Right lung (tissue), 5 donors: ENCODE data around the gene S100A4. TPM values are rescaled to one million over a fixed set of nuclear protein-coding genes. Genes with fewer than 3 reads are reported as not detected.
A peak's percentile ranks its signal among the peaks of the same experiment; 100 is the strongest.
"Not testable (repeated sequence)": the region's sequence is repeated elsewhere in the genome, so short reads cannot be mapped to it uniquely, and the experiment has no call there.

Source experiments
- DNase-seq, 2 donors: peaks; one replicate each; pipeline ENCODE4 v3.0.0-alpha.2; 2013
- polyA plus RNA-seq, 5 donors: library from polyadenylated mRNA; unstranded; fragments of 120-200 nt; gene quantifications; one replicate each; pipeline versions ENCODE4 v1.2.1 to v1.2.3, GENCODE V29; 2013; ENCODE audit warnings: inconsistent platforms in 1 of 5, low replicate concordance in 1 of 5; ENCODE audit not compliant: insufficient read length in 5 of 5, insufficient read depth in 1 of 5

S100A4 gene
- polyA plus RNA-seq, 5 donors = 15.9 to 32.6 (median 19.9) TPM

- DNase-seq = peak in 1 of 2 donors; percentile 82
Observed at GRCh38 chr1:153568367-153569099, 22.9 kb upstream of the S100A4 start.

GRCh38 chr1:153567621-153568366 is 22.2 kb upstream of the S100A4 start:
- no peak for DNase-seq

- peak; percentile 68 to 73 for DNase-seq
Observed at GRCh38 chr1:153566414-153567371, 21.1 kb upstream of the S100A4 start.

- DNase-seq = no peak
Observed at GRCh38 chr1:153565529-153566374, 20.1 kb upstream of the S100A4 start, which contains the start of gene S100A2. TSS of gene S100A2 (minus strand) at chr1:153565844. CDS start at chr1:153563877, 1,967 bp downstream.

GRCh38 chr1:153563991-153564390 is 18.4 kb upstream of the S100A4 start:
- DNase-seq = no peak

GRCh38 chr1:153563483-153563901 is 17.9 kb upstream of the S100A4 start:
- DNase-seq = no peak

GRCh38 chr1:153562021-153562420 is 16.4 kb upstream of the S100A4 start:
- DNase-seq = not testable (repeated sequence)

- no peak for DNase-seq
Observed at GRCh38 chr1:153561466-153561985, 15.9 kb upstream of the S100A4 start.

GRCh38 chr1:153560771-153561465 is 15.3 kb upstream of the S100A4 start:
- DNase-seq = peak in 1 of 2 donors; percentile 39

GRCh38 chr1:153560241-153560640 is 14.6 kb upstream of the S100A4 start:
- no peak for DNase-seq

- DNase-seq = no peak
Observed at GRCh38 chr1:153557877-153558276, 12.3 kb upstream of the S100A4 start.

- DNase-seq = no peak
Observed at GRCh38 chr1:153556348-153556747, 10.7 kb upstream of the S100A4 start.

GRCh38 chr1:153553830-153554541 is 8.4 kb upstream of the S100A4 start:
- no peak for DNase-seq

GRCh38 chr1:153553096-153553495 is 7.5 kb upstream of the S100A4 start:
- no peak for DNase-seq

GRCh38 chr1:153552335-153552734 is 6.7 kb upstream of the S100A4 start:
- DNase-seq = no peak

GRCh38 chr1:153550827-153551500 is 5.4 kb upstream of the S100A4 start:
- no peak for DNase-seq

- no peak for DNase-seq
Observed at GRCh38 chr1:153550398-153550758, 4.8 kb upstream of the S100A4 start.

GRCh38 chr1:153549741-153550397 is 4.3 kb upstream of the S100A4 start:
- no peak for DNase-seq
